A673 (cell line): ENCODE data around the gene CTNNA3.

ENCODE experiments used
- CTCF ChIP-seq: fragments of 300-800, 200-600 bp; sonication (generic); conservative IDR thresholded peaks from 2 replicates; pipeline ENCODE4 v1.5.1; 2017; ENCODE audit warnings: low read depth, mild to moderate bottlenecking, antibody characterized with exemption, low read length, moderate library complexity, mixed read lengths
- EZH2 ChIP-seq: fragments of 200-600 bp; sonication (generic); IDR thresholded peaks from 2 replicates; pipeline ENCODE4 v1.6.1; 2017; ENCODE audit warnings: borderline replicate concordance, low read depth, mild to moderate bottlenecking, mixed read lengths, antibody characterized with exemption, low read length; ENCODE audit not compliant: poor library complexity, severe bottlenecking

- TF ChIP-seq CTCF (no peak), EZH2 (no peak)
Measured at GRCh38 chr10:66752714-66753113, 943.3 kb downstream of the CTNNA3 start.
